HG03442 (cell line): ENCODE data around the gene ST13.
"Not testable (repeated sequence)": the region's sequence is repeated elsewhere in the genome, so short reads cannot be mapped to it uniquely, and the experiment has no call there.

Source experiments
- ATAC-seq: cut with Tn5 transposase; IDR thresholded peaks from one replicate; pipeline ENCODE4 v1.9.1; 2021; ENCODE audit warnings: mild to moderate bottlenecking, moderate library complexity; ENCODE audit not compliant: unreplicated experiment

Gene ST13

GRCh38 chr22:40856513-40857308 lies at the start of gene ST13, which contains the start of gene XPNPEP3:
Gene ST13 (minus strand): TSS chr22:40856639. CDS start chr22:40856540, 99 bp downstream.
Gene XPNPEP3 (plus strand): TSS chr22:40857148. CDS start chr22:40857182, 34 bp downstream.
- ATAC-seq: peak; percentile 88

- ATAC-seq: no peak
Measured at GRCh38 chr22:40904101-40904500, 47.7 kb upstream of the ST13 start.

DNA sequence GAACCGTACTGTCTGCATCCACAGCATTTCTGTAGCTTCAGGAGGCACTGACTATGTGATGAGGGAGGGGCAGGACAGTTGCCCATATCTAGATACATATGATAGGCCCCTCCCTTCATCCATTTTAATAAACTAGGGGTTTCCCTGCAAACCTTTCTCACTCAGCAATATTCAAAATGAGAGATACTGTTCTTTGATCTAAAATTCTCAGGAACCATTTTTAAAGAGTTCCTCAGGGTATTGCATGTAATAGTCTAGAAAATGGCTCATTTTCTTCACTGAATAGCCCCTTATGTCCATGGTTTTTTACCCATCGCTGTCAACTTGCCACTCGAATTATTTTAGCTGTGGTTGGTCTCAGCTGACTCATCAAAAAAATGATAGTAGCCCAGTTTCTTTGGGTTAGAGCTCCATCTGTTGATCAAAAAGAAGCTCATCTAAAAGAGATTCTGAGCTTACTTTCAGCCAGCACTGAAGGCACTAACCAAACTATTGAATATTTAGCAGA lies 42.5 kb upstream of the ST13 start:
- no peak for ATAC-seq

GRCh38 chr22:40894417-40894816 lies 38.0 kb upstream of the ST13 start:
- no peak for ATAC-seq

DNA sequence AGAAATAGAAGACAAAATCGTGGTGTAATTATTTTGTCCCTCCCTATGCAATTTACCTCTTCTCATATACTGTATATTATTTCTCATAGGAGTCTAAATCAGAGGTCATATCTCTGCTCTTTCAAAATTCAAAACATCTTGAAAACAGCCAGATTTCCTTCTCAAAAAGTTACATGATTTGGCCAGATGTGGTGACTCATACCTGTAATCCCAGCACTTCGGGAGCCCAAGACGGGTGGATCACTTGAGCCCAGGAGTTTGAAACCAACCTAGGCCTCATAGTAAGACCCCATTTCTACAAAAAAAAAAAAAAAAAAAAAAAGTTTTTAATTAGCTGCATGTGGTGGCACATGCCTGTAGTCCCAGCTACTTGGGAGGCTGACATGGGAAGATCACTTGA lies 34.4 kb upstream of the ST13 start:
- ATAC-seq: no peak

DNA sequence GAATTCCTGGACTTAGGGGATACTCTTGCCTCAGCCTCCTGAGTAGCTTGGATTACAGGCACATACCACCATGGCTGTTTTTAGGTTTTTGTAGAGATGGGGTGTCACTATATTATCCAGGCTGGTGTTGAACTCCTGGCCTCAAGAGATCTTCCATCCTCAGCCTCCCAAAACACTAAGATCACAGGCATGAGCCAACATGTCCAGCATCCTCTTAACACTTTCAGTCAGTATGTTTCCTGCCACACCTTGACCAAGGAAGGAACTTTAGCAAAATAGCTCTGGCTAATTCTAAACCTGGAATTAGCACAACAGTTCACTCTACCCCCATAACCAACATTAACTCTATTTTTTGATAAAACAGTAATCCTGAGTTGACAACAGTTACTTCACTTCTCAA lies 32.7 kb upstream of the ST13 start:
- ATAC-seq: no peak

GRCh38 chr22:40878922-40879321 lies 22.5 kb upstream of the ST13 start:
- ATAC-seq: no peak

DNA sequence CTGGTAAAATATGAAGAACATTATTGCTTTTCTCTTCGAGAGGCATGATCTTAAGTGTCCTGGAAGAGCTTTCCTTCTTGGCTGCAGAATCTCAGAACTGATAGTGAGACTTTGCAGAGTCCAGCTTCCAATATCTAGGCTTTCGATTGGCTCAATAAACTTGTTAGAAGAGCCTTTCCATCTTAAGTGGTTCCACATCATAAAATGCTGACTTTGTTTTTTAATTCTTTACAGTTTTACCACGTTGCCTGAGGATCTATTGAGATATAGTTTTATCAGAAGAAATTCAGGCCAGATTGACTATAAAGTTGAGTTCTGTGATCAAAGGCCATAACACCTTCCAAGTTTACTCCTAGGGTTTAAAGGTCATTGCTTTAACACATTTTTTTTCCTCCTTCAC lies 21.0 kb upstream of the ST13 start:
- ATAC-seq: no peak

GRCh38 chr22:40876907-40877306 lies 20.5 kb upstream of the ST13 start:
- no peak for ATAC-seq

GRCh38 chr22:40875111-40875510 lies 18.7 kb upstream of the ST13 start:
- ATAC-seq: no peak

DNA sequence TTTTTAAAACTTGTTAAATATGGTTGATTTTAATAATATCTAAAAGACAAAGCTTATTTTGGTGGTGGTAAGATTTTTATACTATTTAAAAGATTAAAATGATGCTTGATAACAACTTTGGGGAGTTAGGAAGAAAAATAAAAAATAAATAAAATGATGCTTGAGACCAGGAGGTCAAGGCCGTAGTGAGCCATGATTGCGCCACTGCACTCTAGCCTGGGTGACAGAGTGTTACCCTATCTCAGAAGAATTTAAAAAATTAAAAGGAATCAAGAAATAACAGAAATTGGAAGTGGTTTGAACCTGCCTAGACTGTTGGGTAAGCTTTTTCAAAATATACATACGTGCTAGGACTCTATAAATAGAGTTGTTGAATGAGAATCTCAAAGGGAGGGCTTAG lies 17.6 kb upstream of the ST13 start:
- no peak for ATAC-seq

DNA sequence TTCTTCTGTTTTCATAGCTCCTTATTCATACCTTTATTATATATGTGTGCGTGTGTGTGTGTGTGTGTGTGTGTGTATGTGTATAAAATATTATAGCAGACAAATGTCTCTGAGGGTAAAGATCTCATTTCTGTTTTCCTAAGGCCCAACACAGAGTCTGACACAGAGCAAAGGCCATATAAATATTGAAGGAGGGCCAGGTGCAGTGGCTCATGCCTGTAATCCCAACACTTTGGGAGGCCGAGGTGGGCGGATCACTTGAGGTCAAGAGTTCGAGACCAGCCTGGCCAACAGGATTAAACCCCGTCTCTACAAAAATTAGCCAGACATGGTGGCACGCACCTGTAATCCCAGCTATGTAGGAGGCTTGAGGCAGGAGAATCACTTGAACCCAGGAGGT lies 11.9 kb upstream of the ST13 start:
- not testable (repeated sequence) for ATAC-seq

DNA sequence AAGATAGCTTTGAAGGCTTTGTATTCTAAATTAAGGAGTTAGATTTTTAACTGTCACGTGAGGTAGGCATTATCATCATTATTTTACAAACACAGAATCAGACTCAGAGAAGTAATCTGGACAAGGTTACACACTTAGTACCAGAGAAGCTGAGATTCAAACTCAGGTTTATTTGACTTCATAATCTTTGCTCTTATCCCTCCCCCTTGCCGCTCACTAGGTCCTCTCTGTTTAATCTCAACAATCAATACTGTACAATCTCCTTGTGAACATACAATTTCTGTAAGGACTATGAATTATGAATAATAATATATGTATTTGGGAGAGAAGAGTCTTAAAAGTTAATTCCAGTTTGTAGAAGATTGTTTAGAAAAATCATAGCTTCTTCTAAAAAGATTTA lies 10.7 kb upstream of the ST13 start:
- ATAC-seq: no peak

DNA sequence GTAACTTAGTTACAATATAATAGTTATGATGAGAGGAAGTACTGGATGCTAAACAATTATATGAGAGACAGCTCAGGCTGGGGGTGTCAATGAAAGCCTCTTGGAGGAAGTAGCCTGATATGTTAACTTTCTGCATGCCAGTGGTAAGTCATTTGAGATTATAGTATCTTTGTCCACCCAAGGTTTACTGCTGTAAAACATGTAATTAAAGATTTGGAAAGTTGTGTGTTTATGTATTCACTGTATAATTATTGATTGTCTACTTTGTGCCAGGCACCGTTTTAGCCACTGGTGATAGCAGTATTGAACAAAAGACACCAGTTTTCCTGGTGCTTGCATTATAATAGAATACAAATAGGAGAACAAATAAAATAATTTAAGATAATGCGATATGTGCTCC lies 6.1 kb upstream of the ST13 start:
- ATAC-seq: no peak

DNA sequence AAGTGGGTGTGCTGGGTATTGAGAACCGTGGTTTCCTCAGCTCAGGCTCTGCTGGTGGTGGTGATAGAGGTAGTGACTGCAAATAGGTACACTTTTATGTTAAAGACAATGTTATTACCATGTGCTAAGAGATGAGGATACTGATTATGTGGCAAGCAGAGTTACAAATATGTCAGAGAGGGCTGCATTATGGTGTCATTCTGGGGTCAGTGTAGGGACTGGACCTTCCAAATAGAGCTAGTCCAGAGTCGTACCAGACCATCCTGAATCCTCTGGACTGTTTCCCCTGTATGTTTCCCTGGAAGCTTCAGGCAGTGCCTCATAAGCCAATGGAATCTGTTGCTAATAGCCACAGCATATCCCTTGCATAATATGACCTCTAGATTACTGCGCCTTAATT lies 5.6 kb upstream of the ST13 start, which contains the start of gene DNAJB7:
DNAJB7 (minus strand) TSS at position 101 of the 400 bp plus-strand sequence. CDS start 119 bp downstream, outside the sequence.
- no peak for ATAC-seq

- no peak for ATAC-seq
Measured at GRCh38 chr22:40857309-40857855, 943 bp upstream of the ST13 start.

GRCh38 chr22:40855979-40856512 lies 393 bp downstream of the ST13 start:
- ATAC-seq: peak; percentile 28

- no peak for ATAC-seq
Measured at GRCh38 chr22:40855071-40855978, 1.1 kb downstream of the ST13 start.

DNA sequence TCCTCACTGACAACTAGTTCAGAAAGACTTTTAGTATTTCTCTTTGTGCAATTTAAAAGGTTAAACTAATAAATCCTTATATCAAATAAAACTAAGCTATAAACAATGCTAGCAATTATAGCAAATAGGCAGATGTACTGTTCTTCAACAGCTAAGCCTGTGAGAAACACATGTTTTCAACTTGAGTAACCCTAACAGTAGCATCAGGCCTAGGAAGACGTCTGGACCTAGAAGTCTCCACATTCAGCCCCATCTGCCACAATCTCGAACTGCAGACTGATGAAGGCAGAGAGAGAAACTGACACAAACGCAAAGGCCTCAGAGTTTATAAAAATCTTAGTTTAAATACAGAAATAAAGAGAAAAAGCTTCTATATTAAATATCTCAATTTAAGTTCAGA lies 2.5 kb downstream of the ST13 start:
- ATAC-seq: no peak

DNA sequence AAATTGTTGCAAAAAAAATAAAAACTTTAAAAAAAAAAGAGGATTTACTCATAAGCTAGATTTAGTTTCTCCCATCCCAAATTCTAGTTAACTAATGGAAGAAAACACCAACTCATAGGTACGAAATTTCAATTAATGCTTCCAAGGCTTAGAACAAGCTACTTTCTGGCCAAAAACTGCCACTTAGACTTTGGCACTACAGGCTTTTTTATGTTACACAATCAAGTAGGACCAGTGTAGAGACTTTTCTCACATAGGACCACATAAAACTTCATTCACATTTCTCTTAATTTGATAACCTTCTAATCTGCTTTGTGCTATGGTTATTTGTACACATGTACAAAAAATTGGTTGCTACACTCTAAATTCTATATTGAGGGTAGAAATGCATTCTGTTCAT lies 3.1 kb downstream of the ST13 start:
- no peak for ATAC-seq

DNA sequence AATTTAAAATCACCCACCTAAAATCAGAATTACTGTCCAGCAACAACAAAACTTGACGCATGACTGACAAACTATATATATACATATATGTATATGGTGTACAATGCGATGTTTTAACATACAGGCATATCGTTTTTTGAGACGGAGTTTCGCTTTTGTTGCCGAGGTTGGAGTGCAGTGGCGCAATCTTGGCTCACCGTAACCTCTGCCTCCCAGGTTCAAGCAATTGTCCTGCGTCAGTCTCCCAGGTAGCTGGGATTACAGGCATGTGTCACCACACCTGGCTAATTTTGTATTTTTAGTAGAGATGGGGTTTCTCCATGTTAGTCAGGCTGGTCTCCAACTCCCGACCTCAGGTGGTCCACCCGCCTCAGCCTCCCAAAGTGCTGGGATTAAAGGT lies 10.6 kb downstream of the ST13 start:
- ATAC-seq: not testable (repeated sequence)
